GM12878 (cell line): ENCODE data around the gene MAB21L4. TPM values are rescaled to one million over a fixed set of nuclear protein-coding genes. Genes with fewer than 3 reads are reported as not detected.

Experiments used
- ATAC-seq: fragments of 200-7000 bp; cut with Tn5 transposase; 3 replicates; pipeline ENCODE4 v1.9.1; 2020; ENCODE audit warnings: mild to moderate bottlenecking, moderate library complexity
- BruUV-seq: library from RNA; stranded (reverse); fragments of 400-500 nt; replicated peaks from 2 replicates; lab custom pipeline; 2021; lab: Mats Ljungman, UMichigan
- CTCF ChIA-PET: fragments of 300-600 bp; sonication (Branson Sonifier 250); formaldehyde crosslinking; extraction: SDS; loops from one replicate; lab custom pipeline; 2021; ENCODE audit warnings: inconsistent platforms; lab: Yijun Ruan, JAX
- POLR2A ChIA-PET: fragments of 350-600 bp; formaldehyde crosslinking; extraction: SDS; loops from one replicate; lab custom pipeline; 2021; ENCODE audit warnings: inconsistent platforms; lab: Charles Lee
- RAD21 ChIA-PET: fragments of 300-600 bp; sonication (Branson Sonifier 250); formaldehyde crosslinking; loops from one replicate; lab custom pipeline; 2023; ENCODE audit warnings: antibody characterized with exemption; ENCODE audit not compliant: unreplicated experiment; lab: Charles Lee
- SMC1A ChIA-PET: fragments of 300-600 bp; sonication (Branson Sonifier 250); formaldehyde crosslinking; loops from one replicate; lab custom pipeline; 2023; ENCODE audit not compliant: unreplicated experiment, uncharacterized antibody; lab: Charles Lee
- DNase-seq: peaks from one replicate; pipeline ENCODE4 v3.0.0-alpha.2; 2011; ENCODE audit warnings: low read depth, low spot score
- FAIRE-seq: peaks from 3 replicates; lab custom pipeline; 2011; peaks lifted over from hg19 to GRCh38; lab: Jason Lieb, UNC
- H2AFZ ChIP-seq: 2 replicates; pipeline ENCODE4 v1.6.0; 2011; ENCODE audit warnings: low read depth, low read length, control low read depth; ENCODE audit not compliant: control insufficient read depth
- H3K27ac ChIP-seq: 2 replicates; pipeline ENCODE4 v1.5.1; 2011; ENCODE audit warnings: control low read depth; ENCODE audit not compliant: control insufficient read depth, insufficient read depth
- H3K27me3 ChIP-seq, 2 experiments: replicated peaks in 1 of 2; 2 replicates each; pipeline versions ENCODE4 v1.6.0 to v1.6.1; 2011; ENCODE audit warnings: low read length in 1 of 2; ENCODE audit not compliant: control insufficient read depth in 2 of 2, insufficient read depth in 2 of 2
- H3K36me3 ChIP-seq, 2 experiments: 2 replicates each; pipeline ENCODE4 v1.5.1; 2011; ENCODE audit warnings: low read length in 1 of 2; ENCODE audit not compliant: control insufficient read depth in 2 of 2, insufficient read depth in 2 of 2
- H3K4me1 ChIP-seq: 2 replicates; pipeline ENCODE4 v1.6.1; 2011; ENCODE audit warnings: mild to moderate bottlenecking, low read length, moderate library complexity, mixed read lengths; ENCODE audit not compliant: control insufficient read depth, insufficient read depth
- H3K4me2 ChIP-seq: 2 replicates; pipeline ENCODE4 v1.6.0; 2011; ENCODE audit warnings: control low read depth; ENCODE audit not compliant: control insufficient read depth, insufficient read depth
- H3K4me3 ChIP-seq: fragments of 200-600 bp; sonication (generic); 2 replicates; pipeline ENCODE4 v1.5.1; 2016
- H3K79me2 ChIP-seq: 2 replicates; pipeline ENCODE4 v1.6.0; 2011; ENCODE audit warnings: low read length; ENCODE audit not compliant: control insufficient read depth, insufficient read depth
- H3K9ac ChIP-seq: 2 replicates; pipeline ENCODE4 v1.8.0; 2011; ENCODE audit warnings: low read length, control low read depth, mixed read lengths; ENCODE audit not compliant: control insufficient read depth, insufficient read depth
- H3K9me3 ChIP-seq: replicated peaks from 3 replicates; pipeline ENCODE4 v1.5.1; 2011; ENCODE audit warnings: mild to moderate bottlenecking, low read length; ENCODE audit not compliant: control insufficient read depth, insufficient read depth
- H4K20me1 ChIP-seq: 2 replicates; pipeline ENCODE4 v1.6.0; 2011; ENCODE audit not compliant: control insufficient read depth, insufficient read depth
- CUX1 ChIP-seq: IDR thresholded peaks from 2 replicates; pipeline ENCODE4 v1.6.1; 2012; ENCODE audit warnings: improper control_type of control experiment, low read depth, low read length; ENCODE audit not compliant: insufficient replicate concordance
- E2F4 ChIP-seq: IDR thresholded peaks from 2 replicates; pipeline ENCODE4 v1.6.1; 2012; ENCODE audit warnings: low read depth, low read length, improper control_type of control experiment
- MYC ChIP-seq: IDR thresholded peaks from 2 replicates; pipeline ENCODE4 v1.6.1; 2011; ENCODE audit warnings: mild to moderate bottlenecking, low read length, moderate library complexity, inconsistent platforms; ENCODE audit not compliant: insufficient read depth, insufficient replicate concordance, insufficient read length, severe bottlenecking
- PAX8 ChIP-seq: fragments of 450-650 bp; IDR thresholded peaks from 2 replicates; pipeline ENCODE4 v1.6.1; 2017; ENCODE audit warnings: mild to moderate bottlenecking, moderate library complexity
- STAT3 ChIP-seq: IDR thresholded peaks from 2 replicates; pipeline ENCODE4 v1.6.1; 2011; ENCODE audit warnings: low read depth, low read length, improper control_type of control experiment
- TCF7 ChIP-seq: IDR thresholded peaks from 2 replicates; pipeline ENCODE4 v1.6.1; 2014; ENCODE audit warnings: antibody characterized with exemption, borderline replicate concordance
- ZNF217 ChIP-seq: fragments of 450-650 bp; IDR thresholded peaks from 2 replicates; pipeline ENCODE4 v1.6.1; 2017; ENCODE audit warnings: antibody characterized with exemption, mild to moderate bottlenecking
- ZNF687 ChIP-seq: fragments of 450-650 bp; IDR thresholded peaks from 2 replicates; pipeline ENCODE4 v1.6.1; 2017; ENCODE audit warnings: mild to moderate bottlenecking, moderate library complexity
- WGBS: methylation state at CpG from one replicate; pipeline ENCODE4 v1.1.6; 2016; ENCODE audit warnings: low lambda C conversion rate; ENCODE audit not compliant: insufficient replicate concordance, insufficient coverage; ENCODE audit errors: missing lambda C conversion rate; 5-methylcytosine and 5-hydroxymethylcytosine counted together
- in situ Hi-C: fragments of 300-500 bp; cut with MboI; formaldehyde crosslinking; loops from 9 replicates; pipeline ENCODE4 v1.14.3; 2018; ENCODE audit warnings: mixed read lengths
- intact Hi-C: fragments of 100-400 bp; cut with micrococcal nuclease; formaldehyde crosslinking; loops from one replicate; pipeline ENCODE4 v1.14.2; 2022; ENCODE audit not compliant: unreplicated experiment
- polyA plus RNA-seq, 11 experiments: library from polyadenylated mRNA; depleted of rRNA in 4 of 11; unstranded in 6 of 11; stranded (reverse) in 5 of 11; fragments of >200 nt; fragmentation: Nextera tagmentation in 4 of 11; fragmentation: Illumina TruSeq in 1 of 11; extraction: Ambion mirVana in 4 of 11; extraction: Trizol in 1 of 11; gene quantifications; 1 replicate in 1 of 11; 2 replicates in 10 of 11; pipeline versions ENCODE4 v1.2.1 to v1.2.3, GENCODE V29; 2011 to 2016; ENCODE audit warnings: inconsistent platforms in 2 of 11, missing spikeins in 2 of 11, low read depth in 1 of 11
- total RNA-seq, 4 experiments: library from RNA; depleted of rRNA in 3 of 4; stranded (reverse); fragments of >200 nt in 3 of 4; fragmentation: Illumina TruSeq in 1 of 4; extraction: Trizol in 1 of 4; gene quantifications; 2 replicates each; pipeline versions ENCODE4 v1.2.1 to v1.2.3, GENCODE V29; 2013 to 2021

The MAB21L4 gene
- total and polyA plus RNA-seq, 10 of the 15 experiments (the other 5 are each of a cell fraction or from before 2014, with no cell fraction given): 0.03 TPM; not detected in 9

GRCh38 chr2:240887631-240888030, 8.3 kb downstream of the MAB21L4 start (continued):
- no peak for TF ChIP-seq ZNF687

- no peak overlapping the region for H3K4me2 ChIP-seq
- DNase-seq: no peak
- H3K9ac ChIP-seq: no peak overlapping the region
- intact Hi-C loops (no loop called here), in situ Hi-C loops (no loop called here)
- ChIA-PET RAD21 (no interaction called here), POLR2A (no interaction called here), SMC1A (no interaction called here), CTCF (no interaction called here)
- H3K9me3 ChIP-seq: no peaks in the 10 kb centered on the region
- 43% methylated on average over 18 of the region's 18 CpGs for WGBS
- H2AFZ ChIP-seq: no peak overlapping the region
- H3K4me1 ChIP-seq: no peaks in the 10 kb centered on the region
- no peak overlapping the region for H3K27ac ChIP-seq
- no peaks in the 10 kb centered on the region for H3K79me2 ChIP-seq
- no peak for FAIRE-seq
- no peak overlapping the region for H3K4me3 ChIP-seq
- no peaks in the 10 kb centered on the region; a peak in 1 of 4 replicates for H3K27me3 ChIP-seq
- BruUV-seq: no TSS peak
- no peaks in the 10 kb centered on the region for H4K20me1 ChIP-seq
- no peaks in the 10 kb centered on the region for H3K36me3 ChIP-seq
- no peak for ATAC-seq
- no peak for TF ChIP-seq TCF7
- TF ChIP-seq MYC: no peak
- TF ChIP-seq PAX8: no peak
- no peak for TF ChIP-seq E2F4
- TF ChIP-seq STAT3: no peak
- TF ChIP-seq CUX1: no peak
- no peak for TF ChIP-seq ZNF217
These were observed 9.0 kb downstream of the MAB21L4 start for GRCh38 chr2:240886678-240887609.
